ENCODE results near the gene NCK2.
A peak's percentile ranks its signal among the peaks of the same experiment; 100 is the strongest.

The NCK2 gene

GRCh38 chr2:105870062-105870461, 125.3 kb downstream of the NCK2 start:
- no peak for TF ChIP-seq CTCF (IDR thresholded peaks at IDR 0.05; ENCODE audit: extremely low read depth, insufficient read depth, missing control alignments)
- DNase-seq (ENCODE audit: low spot score): no peak
- in situ Hi-C loops (cut with MboI; ENCODE audit: low pct_unique_long_range_greater_than_20kb, low sequenced_read_pairs, unreplicated experiment): no loop called here

- no peak for DNase-seq (ENCODE audit: low spot score)
- in situ Hi-C loops (cut with MboI; ENCODE audit: low pct_unique_long_range_greater_than_20kb, low sequenced_read_pairs, unreplicated experiment): no loop called here
- TF ChIP-seq CTCF (IDR thresholded peaks at IDR 0.05; ENCODE audit: extremely low read depth, insufficient read depth, missing control alignments): no peak
Observed at GRCh38 chr2:105870858-105871257, 126.1 kb downstream of the NCK2 start.

GRCh38 chr2:105872142-105872728, 127.5 kb downstream of the NCK2 start:
- in situ Hi-C loops (cut with MboI; ENCODE audit: low pct_unique_long_range_greater_than_20kb, low sequenced_read_pairs, unreplicated experiment): no loop called here
- TF ChIP-seq CTCF (IDR thresholded peaks at IDR 0.05; ENCODE audit: extremely low read depth, insufficient read depth, missing control alignments): no peak
- DNase-seq (ENCODE audit: low spot score): no peak

- no peak for DNase-seq (ENCODE audit: low spot score)
- in situ Hi-C loops (cut with MboI; ENCODE audit: low pct_unique_long_range_greater_than_20kb, low sequenced_read_pairs, unreplicated experiment): no loop called here
- TF ChIP-seq CTCF (IDR thresholded peaks at IDR 0.05; ENCODE audit: extremely low read depth, insufficient read depth, missing control alignments): no peak
Observed at GRCh38 chr2:105872830-105873229, 128.1 kb downstream of the NCK2 start.

GRCh38 chr2:105873281-105873680, 128.6 kb downstream of the NCK2 start:
- in situ Hi-C loops (cut with MboI; ENCODE audit: low pct_unique_long_range_greater_than_20kb, low sequenced_read_pairs, unreplicated experiment): no loop called here

GRCh38 chr2:105873721-105874120, 129.0 kb downstream of the NCK2 start:
- in situ Hi-C loops (cut with MboI; ENCODE audit: low pct_unique_long_range_greater_than_20kb, low sequenced_read_pairs, unreplicated experiment): no loop called here
- TF ChIP-seq CTCF (IDR thresholded peaks at IDR 0.05; ENCODE audit: extremely low read depth, insufficient read depth, missing control alignments): no peak
- peak; percentile 90 for DNase-seq (ENCODE audit: low spot score)

More at GRCh38 chr2:105873281-105873680, 128.6 kb downstream of the NCK2 start:
- no peak for DNase-seq (ENCODE audit: low spot score)
- no peak for TF ChIP-seq CTCF (IDR thresholded peaks at IDR 0.05; ENCODE audit: extremely low read depth, insufficient read depth, missing control alignments)
